HG03521 (cell line): ENCODE data around the gene NRDC.
A peak's percentile ranks its signal among the peaks of the same experiment; 100 is the strongest.

ENCODE experiments used
- ATAC-seq: cut with Tn5 transposase; IDR thresholded peaks from one replicate; pipeline ENCODE4 v1.9.1; 2021; ENCODE audit warnings: mild to moderate bottlenecking, moderate library complexity; ENCODE audit not compliant: unreplicated experiment

NRDC gene

GRCh38 chr1:51878616-51879336 lies at the start of gene NRDC:
NRDC (minus strand) TSS chr1:51878727; CDS start chr1:51878615, 112 bp downstream.
- ATAC-seq = peak; percentile 96

GRCh38 chr1:51927029-51927428 lies 48.5 kb upstream of the NRDC start:
- ATAC-seq = no peak

- no peak for ATAC-seq
Measured at GRCh38 chr1:51926171-51926812, 47.8 kb upstream of the NRDC start.

- ATAC-seq = no peak
Measured at GRCh38 chr1:51924455-51924854, 45.9 kb upstream of the NRDC start.

- no peak for ATAC-seq
Measured at GRCh38 chr1:51922040-51922439, 43.5 kb upstream of the NRDC start.

- ATAC-seq = no peak
Measured at GRCh38 chr1:51920130-51920529, 41.6 kb upstream of the NRDC start.

GRCh38 chr1:51919684-51920083 lies 41.2 kb upstream of the NRDC start:
- no peak for ATAC-seq

GRCh38 chr1:51916587-51917405 lies 38.3 kb upstream of the NRDC start:
- ATAC-seq = no peak

GRCh38 chr1:51915951-51916350 lies 37.4 kb upstream of the NRDC start:
- no peak for ATAC-seq

- ATAC-seq = no peak
Measured at GRCh38 chr1:51912881-51913280, 34.4 kb upstream of the NRDC start.

GRCh38 chr1:51910221-51911000 lies 31.9 kb upstream of the NRDC start:
- no peak for ATAC-seq

- ATAC-seq = no peak
Measured at GRCh38 chr1:51908499-51908898, 30.0 kb upstream of the NRDC start.

GRCh38 chr1:51907079-51907702 lies 28.7 kb upstream of the NRDC start:
- ATAC-seq = no peak

- no peak for ATAC-seq
Measured at GRCh38 chr1:51906306-51907078, 28.0 kb upstream of the NRDC start.

GRCh38 chr1:51902456-51902855 lies 23.9 kb upstream of the NRDC start:
- ATAC-seq = no peak

- no peak for ATAC-seq
Measured at GRCh38 chr1:51901151-51901550, 22.6 kb upstream of the NRDC start.

GRCh38 chr1:51899022-51899421 lies 20.5 kb upstream of the NRDC start:
- no peak for ATAC-seq

GRCh38 chr1:51898090-51898734 lies 19.7 kb upstream of the NRDC start:
- ATAC-seq = no peak

- ATAC-seq = no peak
Measured at GRCh38 chr1:51897699-51898031, 19.1 kb upstream of the NRDC start.
